Head of caudate nucleus (tissue), 42 donors: ENCODE measurements around the gene PRSS23.
"Not testable (repeated sequence)": the region's sequence is repeated elsewhere in the genome, so short reads cannot be mapped to it uniquely, and the experiment has no call there.

Experiments
- DNase-seq, 42 donors: peaks; one replicate each; pipeline versions ENCODE4 v3.0.0 to v3.0.0-alpha.2; 2020 to 2021; ENCODE audit warnings: mixed read lengths in 7 of 42
- intact Hi-C: fragments of 100-400 bp; cut with DNase I; formaldehyde crosslinking; loops from one replicate; pipeline ENCODE4 v1.15.0; 2022

Gene PRSS23

GRCh38 chr11:86807360-86807759, 7.0 kb downstream of the PRSS23 start:
- intact Hi-C loops, result loop anchor here (10.0 kb wide), 1 partner anchor 133 kb away; the partner anchor contains the start of gene ME3
- no peak for DNase-seq

DNA sequence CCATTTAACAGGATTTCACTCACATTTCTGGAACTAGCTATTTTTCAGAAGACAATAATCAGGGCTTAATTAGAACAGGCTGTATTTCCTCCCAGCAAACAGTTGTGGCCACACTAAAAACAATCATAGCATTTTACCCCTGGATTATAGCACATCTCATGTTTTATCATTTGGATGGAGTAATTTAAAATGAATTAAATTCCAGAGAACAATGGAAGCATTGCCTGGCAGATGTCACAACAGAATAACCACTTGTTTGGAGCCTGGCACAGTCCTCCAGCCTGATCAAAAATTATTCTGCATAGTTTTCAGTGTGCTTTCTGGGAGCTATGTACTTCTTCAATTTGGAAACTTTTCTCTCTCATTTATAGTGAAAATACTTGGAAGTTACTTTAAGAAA, 9.2 kb downstream of the PRSS23 start:
- peak in 4 of 42 donors; percentile 6 to 35 (median 28) for DNase-seq
- intact Hi-C loops, result loop anchor here (10.0 kb wide), 1 partner anchor 135 kb away; the partner anchor contains the start of gene ME3

GRCh38 chr11:86810288-86810687, 9.9 kb downstream of the PRSS23 start:
- DNase-seq, result no peak
- intact Hi-C loops, result no loop called here

DNA sequence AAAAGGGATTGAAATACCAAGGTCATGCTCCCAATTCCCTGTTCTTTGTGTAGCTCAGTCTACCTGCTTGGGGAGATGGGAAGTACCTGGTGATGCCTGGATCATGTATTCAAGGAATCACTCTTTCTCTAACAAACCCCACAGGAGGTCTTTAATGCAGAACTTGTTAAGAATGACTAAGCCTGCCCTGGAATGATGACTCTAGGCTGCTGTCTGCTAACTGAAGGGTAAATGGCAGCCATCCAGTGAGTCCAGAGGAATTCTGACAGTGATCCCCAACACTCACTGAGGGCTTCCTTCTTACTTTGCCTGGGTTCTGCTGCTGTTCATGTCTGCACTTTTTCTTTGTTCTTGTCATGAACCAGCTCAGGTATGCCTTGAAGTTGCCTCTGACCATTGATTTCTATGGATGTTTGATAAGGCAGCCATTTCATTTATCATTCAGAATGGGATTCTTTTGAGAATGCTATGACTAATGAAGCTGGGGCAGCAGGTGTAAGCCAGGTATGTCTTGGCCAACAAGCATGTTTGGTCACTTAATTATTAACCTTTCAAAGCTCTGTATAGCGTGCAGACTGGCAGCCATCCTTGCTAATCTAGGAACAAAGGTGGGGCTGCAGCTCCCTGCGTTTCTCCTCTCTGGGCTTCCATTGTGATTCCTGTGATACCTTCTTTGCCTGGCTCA, 11.4 kb downstream of the PRSS23 start:
- DNase-seq, result no peak
- intact Hi-C loops, result no loop called here

DNA sequence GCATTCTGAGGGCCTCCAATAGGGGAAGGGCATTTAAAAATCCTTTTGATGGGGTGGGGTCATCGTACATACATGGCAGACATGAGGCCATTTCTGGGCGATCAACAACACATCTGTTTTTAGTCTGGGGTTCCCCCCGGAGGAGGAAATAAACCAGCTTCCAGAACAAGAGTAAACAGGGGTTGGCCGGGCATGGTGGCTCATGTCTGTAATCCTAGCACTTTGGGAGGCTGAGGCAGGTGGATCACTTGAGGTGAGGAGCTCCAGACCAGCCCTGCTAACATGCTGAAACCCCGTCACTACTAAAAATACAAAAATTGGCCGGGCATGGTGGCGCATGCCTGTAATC, 12.0 kb downstream of the PRSS23 start:
- no peak for DNase-seq
- intact Hi-C loops, result no loop called here

GRCh38 chr11:86812981-86813380, 12.6 kb downstream of the PRSS23 start:
- no peak for DNase-seq
- intact Hi-C loops, result no loop called here

DNA sequence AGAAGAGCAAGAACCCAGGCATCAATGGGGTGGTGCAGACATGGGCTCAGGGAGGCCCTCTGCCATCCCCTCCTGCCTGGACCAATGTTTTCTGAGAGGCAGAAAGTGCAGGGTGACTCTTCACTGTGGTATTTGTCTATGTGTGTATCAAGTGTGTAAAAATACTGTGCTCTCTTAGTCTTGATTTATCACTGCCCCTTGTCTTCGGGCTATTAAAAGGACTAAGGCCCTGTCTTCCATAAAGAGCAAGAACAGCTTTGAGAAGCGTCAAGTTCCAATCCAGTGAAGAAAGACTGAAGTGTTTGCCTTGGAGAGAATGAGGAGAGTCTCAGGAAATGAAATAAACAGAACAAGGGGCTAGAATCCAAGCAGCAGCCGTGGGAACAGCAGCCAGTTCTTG, 14.4 kb downstream of the PRSS23 start:
- no peak for DNase-seq
- intact Hi-C loops, result no loop called here

DNA sequence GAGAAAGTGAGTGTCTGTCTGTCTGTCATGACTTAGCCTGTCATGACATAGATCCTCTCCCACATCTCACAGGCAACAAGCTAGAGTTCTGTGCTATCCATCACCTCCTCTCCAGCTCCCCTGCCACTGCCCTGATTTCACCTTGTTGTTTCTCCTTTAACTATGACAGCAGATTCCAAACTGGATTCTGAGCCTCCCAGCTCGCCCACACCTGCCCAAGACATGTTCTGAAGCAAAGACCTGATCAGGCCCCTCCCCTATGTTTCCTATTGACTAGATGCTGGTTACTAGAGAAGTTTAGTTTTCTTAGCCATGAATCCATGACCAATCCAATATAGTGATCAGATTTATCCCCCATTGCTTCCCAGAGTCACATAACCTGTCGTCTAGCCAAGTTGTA, 15.4 kb downstream of the PRSS23 start:
- intact Hi-C loops, result no loop called here
- DNase-seq, result no peak

DNA sequence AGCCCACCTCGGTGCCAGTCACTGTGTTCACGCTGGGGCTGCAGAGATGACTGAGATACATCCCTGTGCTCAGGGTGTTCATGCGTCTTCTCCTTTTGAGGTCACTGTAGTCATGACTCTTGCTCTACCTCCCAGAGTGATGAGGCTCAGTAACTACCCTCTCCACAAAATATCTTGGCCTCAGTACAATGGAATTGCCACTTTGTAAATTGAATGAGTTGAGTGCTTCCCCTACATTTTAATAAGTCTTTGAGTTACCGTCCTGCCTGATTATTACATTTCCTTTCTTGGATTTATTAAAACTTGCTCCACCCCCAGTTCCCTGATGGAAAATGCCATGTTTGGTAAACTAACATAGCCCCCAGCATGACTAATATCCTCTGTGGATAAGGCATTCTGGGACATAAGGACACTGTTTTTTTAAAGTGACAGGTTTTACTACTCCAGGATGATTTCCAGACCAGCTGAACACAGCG, 15.9 kb downstream of the PRSS23 start:
- intact Hi-C loops, result no loop called here
- DNase-seq, result no peak

GRCh38 chr11:86818462-86819192, 18.3 kb downstream of the PRSS23 start:
- intact Hi-C loops, result loop anchor here (2.0 kb wide), 1 partner anchor 362 kb away; no protein-coding TSS in a partner anchor

GRCh38 chr11:86824139-86824538, 23.8 kb downstream of the PRSS23 start:
- intact Hi-C loops, DNase-seq: not testable (repeated sequence)

More at GRCh38 chr11:86818462-86819192, 18.3 kb downstream of the PRSS23 start:
- DNase-seq, result peak in 6 of 42 donors; percentile 8 to 55 (median 25)

- intact Hi-C loops, DNase-seq: not testable (repeated sequence)
Measured at GRCh38 chr11:86834376-86834775, 34.0 kb downstream of the PRSS23 start.

DNA sequence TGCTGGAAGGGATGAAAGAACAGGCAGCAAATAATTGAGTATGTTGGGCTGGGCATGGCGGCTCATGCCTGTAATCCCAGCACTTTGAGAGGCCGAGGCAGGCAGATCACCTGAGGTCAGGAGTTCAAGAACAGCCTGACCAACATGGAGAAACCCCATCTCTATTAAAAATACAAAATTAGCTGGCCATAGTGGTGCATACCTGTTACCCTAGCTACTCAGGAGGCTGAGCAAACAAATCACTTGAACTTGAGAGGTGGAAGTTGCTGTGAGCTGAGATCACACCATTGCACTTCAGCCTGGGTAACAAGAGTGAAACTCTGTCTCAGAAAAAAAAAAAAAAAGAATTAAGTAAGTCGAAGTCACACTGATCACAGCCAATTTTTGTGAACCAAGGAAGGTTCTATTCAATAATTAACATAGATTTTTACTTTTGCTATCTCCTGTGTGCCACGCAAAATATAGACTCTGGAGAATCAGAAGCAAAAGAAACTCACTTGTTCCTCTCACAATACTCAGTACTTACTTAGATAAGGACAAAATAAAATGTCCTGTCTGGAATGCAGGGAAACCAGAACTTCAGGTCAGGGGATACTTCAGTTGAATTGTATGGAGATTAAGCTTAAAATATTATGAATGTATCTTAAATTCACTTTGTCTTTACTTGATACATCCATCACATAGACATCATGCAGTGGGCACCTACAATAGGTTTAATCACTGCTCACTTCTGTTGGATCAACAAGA, 44.6 kb downstream of the PRSS23 start:
- DNase-seq, intact Hi-C loops: not testable (repeated sequence)

DNA sequence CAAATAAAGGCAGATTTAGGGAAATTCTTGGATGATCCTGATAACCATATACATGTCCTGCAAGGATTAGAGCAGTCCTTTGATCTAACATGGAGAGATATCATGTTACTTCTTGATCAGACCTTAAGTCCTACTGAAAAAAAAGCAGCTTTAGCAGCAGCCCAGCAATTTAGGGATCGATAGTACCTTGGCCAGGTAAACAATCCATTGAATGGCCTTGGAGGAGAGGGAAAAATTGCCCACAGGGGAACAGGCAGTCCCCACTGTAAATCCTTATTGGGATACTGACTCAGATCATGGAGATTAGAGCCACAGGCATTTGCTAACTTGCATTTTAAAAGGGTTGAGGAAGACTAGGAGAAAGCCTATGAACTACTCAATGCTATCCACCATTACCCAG, 47.8 kb downstream of the PRSS23 start:
- DNase-seq, result no peak
- intact Hi-C loops, result no loop called here

DNA sequence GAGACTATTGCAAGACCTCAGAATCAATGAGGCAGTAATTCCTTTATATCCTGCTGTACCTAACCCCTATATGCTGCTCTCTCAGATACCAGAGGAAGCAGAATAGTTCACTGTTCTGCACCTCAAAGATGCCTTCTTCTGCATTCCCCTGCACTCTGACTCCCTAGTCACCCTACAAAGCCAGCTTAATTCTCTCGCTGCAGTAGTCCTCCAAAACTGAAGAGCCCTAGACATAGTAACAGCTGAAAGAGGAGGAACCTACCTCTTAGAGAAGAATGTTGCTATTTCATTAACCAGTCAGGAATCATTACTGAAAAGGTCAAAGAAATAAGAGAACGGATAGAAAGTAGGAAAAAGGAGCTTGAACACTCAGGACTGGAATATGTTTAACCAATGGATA, 49.3 kb downstream of the PRSS23 start:
- intact Hi-C loops, result no loop called here
- no peak for DNase-seq
